Calu3 (cell line): ENCODE data around the gene PRKAB1. TPM values are rescaled to one million over a fixed set of nuclear protein-coding genes. Genes with fewer than 3 reads are reported as not detected.

Experiments used
- BruUV-seq: library from RNA; stranded (reverse); fragments of 400-500 nt; replicated peaks from 2 replicates; lab custom pipeline; 2021; lab: Mats Ljungman, UMichigan
- CTCF ChIA-PET: fragments of 300-600 bp; sonication (Branson Sonifier 250); formaldehyde crosslinking; loops from one replicate; lab custom pipeline; 2022; ENCODE audit warnings: antibody characterized with exemption; lab: Charles Lee
- DNase-seq: peaks from one replicate; pipeline ENCODE4 v3.0.0; 2022
- H3K27ac Mint-ChIP-seq: one replicate; pipeline ENCODE4 v1.8.0; 2022; ENCODE audit warnings: mixed read lengths; ENCODE audit not compliant: unreplicated experiment
- H3K27me3 Mint-ChIP-seq: one replicate; pipeline ENCODE4 v1.8.0; 2022; ENCODE audit warnings: mixed read lengths; ENCODE audit not compliant: unreplicated experiment
- H3K36me3 Mint-ChIP-seq: one replicate; pipeline ENCODE4 v1.8.0; 2022; ENCODE audit warnings: mild to moderate bottlenecking, moderate library complexity, mixed read lengths; ENCODE audit not compliant: insufficient read depth, unreplicated experiment
- H3K4me1 Mint-ChIP-seq: one replicate; pipeline ENCODE4 v1.8.0; 2022; ENCODE audit warnings: mild to moderate bottlenecking, low read depth, mixed read lengths; ENCODE audit not compliant: unreplicated experiment
- H3K4me3 Mint-ChIP-seq: one replicate; pipeline ENCODE4 v1.8.0; 2022; ENCODE audit warnings: mild to moderate bottlenecking, low read depth, moderate library complexity, mixed read lengths; ENCODE audit not compliant: unreplicated experiment
- H3K9me3 Mint-ChIP-seq: one replicate; pipeline ENCODE4 v1.8.0; 2022; ENCODE audit warnings: low read depth, mixed read lengths; ENCODE audit not compliant: unreplicated experiment
- intact Hi-C: fragments of 100-400 bp; cut with micrococcal nuclease; formaldehyde crosslinking; loops from one replicate; pipeline ENCODE4 v1.10.0; 2022; ENCODE audit not compliant: unreplicated experiment
- total RNA-seq: library from RNA; stranded (reverse); gene quantifications from 2 replicates; pipeline ENCODE4 v1.2.3, GENCODE V29; 2022
- TF ChIP-seq, protein P1 (sequence below): fragments of 200-600 bp; IDR thresholded peaks from one replicate; pipeline ENCODE4 v1.8.0; 2022; ENCODE audit warnings: antibody characterized with exemption; ENCODE audit not compliant: unreplicated experiment

PRKAB1 gene
- total RNA-seq, 1 experiment from 2014 or later = 82.7 TPM

DNA sequence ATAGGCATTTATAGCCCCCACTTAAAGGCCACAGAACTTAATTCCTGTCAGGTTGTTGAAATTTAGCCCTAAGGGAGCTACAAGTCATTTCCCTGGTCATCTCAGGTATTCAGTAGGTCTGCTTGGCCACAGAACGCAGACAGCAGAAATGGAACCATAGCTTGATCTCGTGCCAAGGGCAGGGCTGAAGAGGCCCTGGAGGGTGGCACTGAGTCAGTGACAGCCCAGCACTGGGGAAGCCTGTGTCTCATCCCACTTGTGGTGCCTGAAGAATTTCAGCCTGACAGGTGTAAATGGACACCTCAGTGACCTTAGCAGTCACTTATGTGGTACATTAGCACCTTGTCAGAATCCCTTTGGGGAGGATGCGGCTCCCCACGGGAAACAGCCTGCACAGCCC, 6.6 kb downstream of the PRKAB1 start:
- intact Hi-C loops = no loop called here
- Mint-ChIP-seq H3K4me1 (peaks cover 50% of the 10 kb centered on the region), H3K9me3 (no peaks in the 10 kb centered on the region), H3K4me3 (peak overlapping the region; percentile 50), H3K36me3 (peaks cover 92% of the 10 kb centered on the region), H3K27me3 (no peaks in the 10 kb centered on the region), H3K27ac (no peak overlapping the region)
- CTCF ChIA-PET = no interaction called here
- TF ChIP-seq, protein P1, sequence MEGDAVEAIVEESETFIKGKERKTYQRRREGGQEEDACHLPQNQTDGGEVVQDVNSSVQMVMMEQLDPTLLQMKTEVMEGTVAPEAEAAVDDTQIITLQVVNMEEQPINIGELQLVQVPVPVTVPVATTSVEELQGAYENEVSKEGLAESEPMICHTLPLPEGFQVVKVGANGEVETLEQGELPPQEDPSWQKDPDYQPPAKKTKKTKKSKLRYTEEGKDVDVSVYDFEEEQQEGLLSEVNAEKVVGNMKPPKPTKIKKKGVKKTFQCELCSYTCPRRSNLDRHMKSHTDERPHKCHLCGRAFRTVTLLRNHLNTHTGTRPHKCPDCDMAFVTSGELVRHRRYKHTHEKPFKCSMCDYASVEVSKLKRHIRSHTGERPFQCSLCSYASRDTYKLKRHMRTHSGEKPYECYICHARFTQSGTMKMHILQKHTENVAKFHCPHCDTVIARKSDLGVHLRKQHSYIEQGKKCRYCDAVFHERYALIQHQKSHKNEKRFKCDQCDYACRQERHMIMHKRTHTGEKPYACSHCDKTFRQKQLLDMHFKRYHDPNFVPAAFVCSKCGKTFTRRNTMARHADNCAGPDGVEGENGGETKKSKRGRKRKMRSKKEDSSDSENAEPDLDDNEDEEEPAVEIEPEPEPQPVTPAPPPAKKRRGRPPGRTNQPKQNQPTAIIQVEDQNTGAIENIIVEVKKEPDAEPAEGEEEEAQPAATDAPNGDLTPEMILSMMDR = no peak
- no TSS peak for BruUV-seq
- DNase-seq = no peak

DNA sequence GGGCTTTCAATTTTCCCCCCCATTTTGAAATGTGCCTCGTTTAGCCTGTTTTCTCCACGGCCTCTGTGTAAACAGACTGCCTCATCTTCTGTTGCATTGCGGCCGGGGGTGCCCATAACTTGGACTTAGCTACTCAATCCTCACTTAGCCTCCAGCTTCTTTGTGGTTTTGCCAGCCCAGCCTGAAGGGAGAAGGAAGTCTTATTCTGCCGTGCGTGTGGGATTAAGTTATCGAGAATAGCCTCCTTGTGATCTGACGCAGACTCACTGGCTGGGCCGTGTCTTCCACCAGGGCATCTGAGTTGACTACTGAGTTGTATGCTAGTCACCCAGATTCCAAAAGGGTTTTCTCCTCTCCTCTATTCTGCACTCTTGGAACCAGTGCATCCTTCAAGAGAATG, 8.1 kb downstream of the PRKAB1 start:
- DNase-seq = no peak
- Mint-ChIP-seq H3K4me3 (no peak overlapping the region), H3K27ac (no peak overlapping the region), H3K4me1 (peaks cover 45% of the 10 kb centered on the region), H3K27me3 (no peaks in the 10 kb centered on the region), H3K9me3 (no peaks in the 10 kb centered on the region), H3K36me3 (peaks cover 92% of the 10 kb centered on the region)
- intact Hi-C loops = no loop called here
- CTCF ChIA-PET = no interaction called here
- BruUV-seq = no TSS peak
- TF ChIP-seq, protein P1 = no peak

DNA sequence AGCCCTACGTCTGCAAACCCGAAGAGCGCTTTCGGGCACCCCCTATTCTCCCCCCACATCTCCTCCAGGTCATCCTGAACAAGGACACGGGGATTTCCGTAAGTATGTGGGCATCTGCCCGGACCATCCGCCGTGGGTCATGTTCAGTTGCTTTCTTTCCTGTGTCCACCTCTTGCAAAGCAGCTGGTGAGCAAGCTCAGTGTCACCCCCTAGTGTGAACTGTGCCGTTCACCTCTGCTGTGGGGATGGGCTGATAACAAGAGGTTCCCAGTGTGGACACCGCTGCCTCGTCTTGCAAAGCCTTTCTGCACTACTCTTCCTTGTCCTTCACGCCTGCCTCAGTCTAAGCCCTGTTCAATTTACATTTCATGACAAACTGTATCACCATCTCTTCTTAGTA, 8.6 kb downstream of the PRKAB1 start:
- peaks cover 42% of the 10 kb centered on the region for H3K4me1 Mint-ChIP-seq
- CTCF ChIA-PET = interaction anchor here (0.6 kb wide), 1 partner anchor 39 kb away, joined by 3 read pairs; no protein-coding TSS in a partner anchor
- H3K36me3 Mint-ChIP-seq = peaks cover 93% of the 10 kb centered on the region
- no peak for DNase-seq
- H3K4me3 Mint-ChIP-seq = no peak overlapping the region
- no peaks in the 10 kb centered on the region for H3K9me3 Mint-ChIP-seq
- TF ChIP-seq, protein P1 = no peak
- intact Hi-C loops = no loop called here
- no TSS peak for BruUV-seq
- no peak overlapping the region for H3K27ac Mint-ChIP-seq
- no peaks in the 10 kb centered on the region for H3K27me3 Mint-ChIP-seq

DNA sequence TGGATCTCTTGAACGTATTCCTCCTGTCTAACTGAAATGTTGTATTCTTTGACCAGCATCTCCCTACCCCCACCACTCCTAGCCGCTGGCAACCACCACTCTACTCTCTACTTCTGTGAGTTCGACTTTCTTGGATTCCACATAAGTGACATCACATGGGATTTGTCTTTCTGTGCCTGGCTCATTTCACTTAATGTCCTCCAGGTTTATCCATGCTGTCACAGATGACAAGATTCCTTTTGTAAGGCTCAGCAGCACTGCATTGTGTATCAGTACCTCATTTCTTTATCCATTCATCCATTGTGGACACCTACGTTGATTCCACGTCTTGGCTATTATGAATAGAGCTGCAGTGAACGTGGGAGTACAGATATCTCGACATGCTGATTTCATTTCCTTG, 10.5 kb downstream of the PRKAB1 start:
- H3K4me1 Mint-ChIP-seq = peaks cover 42% of the 10 kb centered on the region
- CTCF ChIA-PET = no interaction called here
- no TSS peak for BruUV-seq
- TF ChIP-seq, protein P1 = no peak
- peak overlapping the region; percentile 39 for H3K27ac Mint-ChIP-seq
- H3K36me3 Mint-ChIP-seq = peaks cover 83% of the 10 kb centered on the region
- DNase-seq = no peak
- H3K27me3 Mint-ChIP-seq = no peaks in the 10 kb centered on the region
- intact Hi-C loops = no loop called here
- no peaks in the 10 kb centered on the region for H3K9me3 Mint-ChIP-seq
- H3K4me3 Mint-ChIP-seq = no peak overlapping the region
